Measurements from ENCODE around the gene HERC6.
A peak's percentile ranks its signal among the peaks of the same experiment; 100 is the strongest.
"Not testable (repeated sequence)": the region's sequence is repeated elsewhere in the genome, so short reads cannot be mapped to it uniquely, and the experiment has no call there.

The HERC6 gene

DNA sequence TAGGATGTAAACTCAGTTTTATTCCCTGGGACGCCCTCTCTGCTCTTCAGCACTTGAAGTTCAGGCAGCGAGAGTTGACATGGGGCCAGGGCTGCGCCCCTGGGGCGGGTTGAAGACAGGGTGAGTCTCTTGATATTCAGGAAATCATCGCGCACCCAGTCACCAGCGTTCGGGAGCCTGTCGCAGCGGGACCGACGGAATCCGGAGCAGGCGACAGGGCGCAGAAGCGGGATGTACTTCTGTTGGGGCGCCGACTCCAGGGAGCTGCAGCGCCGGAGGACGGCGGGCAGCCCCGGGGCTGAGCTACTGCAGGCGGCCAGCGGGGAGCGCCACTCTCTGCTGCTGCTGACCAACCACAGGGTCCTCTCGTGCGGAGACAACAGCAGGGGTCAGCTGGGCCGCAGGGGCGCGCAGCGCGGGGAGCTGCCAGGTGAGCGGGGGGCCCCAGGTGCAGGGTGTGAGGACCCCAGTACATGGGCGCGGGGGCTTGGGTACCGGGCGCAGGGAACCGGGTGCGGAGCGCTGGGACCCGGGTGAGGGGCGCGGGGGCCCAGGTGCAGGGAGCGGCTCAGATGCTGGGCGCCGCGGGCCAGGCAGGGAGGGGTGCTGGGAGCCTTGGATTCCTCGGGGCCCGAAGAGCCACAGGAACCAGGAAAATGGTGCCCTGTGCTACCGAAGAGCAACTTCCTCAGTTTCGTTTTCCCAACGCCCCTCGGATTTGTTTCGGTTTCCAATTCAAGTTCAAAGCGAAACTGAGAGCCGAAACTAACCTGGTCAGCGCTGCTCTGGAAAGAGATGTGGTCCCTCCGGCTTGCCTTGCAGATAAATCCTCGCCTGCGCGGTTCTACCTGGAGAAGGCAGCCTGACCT lies at the start of gene HERC6:
Gene HERC6 (plus strand): TSS at position 162 of the 869 bp plus-strand sequence. CDS start 70 bp downstream, at position 232.
- peak; percentile 74 for DNase-seq

DNA sequence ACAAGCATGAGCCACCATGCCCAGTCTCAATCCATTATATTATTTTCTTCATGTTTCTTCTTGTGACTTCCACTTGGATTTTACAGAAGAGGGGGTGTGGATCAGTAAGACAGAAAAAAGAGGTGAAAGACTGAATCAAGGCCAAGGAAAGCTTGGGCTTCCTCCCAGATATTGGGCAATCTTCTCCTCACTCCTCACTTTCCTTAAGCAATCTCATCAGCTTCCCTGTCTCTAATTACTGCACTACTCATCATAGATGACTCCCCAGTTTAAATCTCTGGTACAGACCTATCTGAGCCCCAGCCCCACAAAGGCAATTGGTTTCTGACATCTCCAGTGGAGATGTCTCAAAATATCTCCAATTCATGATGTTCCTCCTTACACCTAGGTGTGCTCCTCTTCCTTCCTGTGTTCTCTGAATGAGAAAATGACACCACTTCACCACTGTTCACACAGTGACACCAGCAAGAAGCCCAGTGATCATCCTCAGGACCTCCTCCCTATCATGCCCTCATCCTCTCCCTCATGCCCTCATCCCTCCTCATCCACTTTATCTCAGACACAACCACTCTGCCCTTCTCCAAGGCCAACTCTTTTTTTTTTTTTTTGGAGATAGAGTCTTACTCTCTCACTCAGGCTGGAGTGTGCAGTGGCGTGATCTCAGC lies 44.8 kb upstream of the HERC6 start:
- no peak for DNase-seq

- DNase-seq: no peak
These were observed 43.5 kb upstream of the HERC6 start for GRCh38 chr4:88335092-88335665.

DNA sequence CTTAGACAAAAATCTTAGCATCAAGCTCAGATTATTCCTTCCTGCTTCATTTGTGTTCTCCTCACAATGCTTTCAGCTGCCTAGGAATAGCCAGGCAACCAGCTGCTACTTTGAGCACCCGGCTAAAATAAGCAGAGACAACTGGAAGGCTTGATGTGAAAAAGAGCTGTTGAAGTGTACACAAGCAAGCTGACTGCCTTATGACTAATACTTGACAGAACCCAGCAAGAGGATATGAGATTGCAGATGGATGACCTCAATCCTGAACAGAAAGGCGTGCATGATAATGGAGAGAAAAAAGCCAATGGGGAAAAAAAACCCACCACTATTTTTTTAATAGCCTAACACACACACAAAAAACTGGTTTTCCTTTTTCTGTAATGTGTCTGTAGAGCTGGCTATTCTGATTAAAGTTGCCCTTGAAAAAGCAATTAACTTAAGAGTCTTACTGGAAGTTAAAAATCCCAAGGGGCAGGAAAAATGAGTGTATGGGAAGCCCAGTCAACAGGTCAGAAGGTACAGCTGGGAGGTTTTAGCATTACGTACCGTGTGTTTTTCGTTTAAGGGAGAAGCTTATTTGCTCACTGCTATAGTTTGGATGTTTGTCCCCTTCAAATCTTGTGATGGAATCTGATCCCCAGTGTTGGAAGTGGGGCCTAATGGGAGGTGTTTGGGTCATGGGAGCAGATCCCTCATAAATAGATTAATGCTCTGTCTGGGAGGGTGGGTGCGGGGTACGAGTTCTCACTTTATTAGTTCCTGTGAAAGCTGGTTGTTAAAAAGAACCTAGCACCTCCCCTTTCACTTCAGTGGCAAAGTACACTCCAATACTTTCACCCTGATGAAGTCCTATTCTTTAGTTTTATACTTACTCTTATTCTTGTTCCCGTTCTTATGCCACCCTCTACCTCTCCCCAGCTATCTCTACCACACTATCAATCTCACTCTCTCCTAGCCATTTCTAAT lies 37.1 kb upstream of the HERC6 start:
- peak; percentile 11 for DNase-seq

DNA sequence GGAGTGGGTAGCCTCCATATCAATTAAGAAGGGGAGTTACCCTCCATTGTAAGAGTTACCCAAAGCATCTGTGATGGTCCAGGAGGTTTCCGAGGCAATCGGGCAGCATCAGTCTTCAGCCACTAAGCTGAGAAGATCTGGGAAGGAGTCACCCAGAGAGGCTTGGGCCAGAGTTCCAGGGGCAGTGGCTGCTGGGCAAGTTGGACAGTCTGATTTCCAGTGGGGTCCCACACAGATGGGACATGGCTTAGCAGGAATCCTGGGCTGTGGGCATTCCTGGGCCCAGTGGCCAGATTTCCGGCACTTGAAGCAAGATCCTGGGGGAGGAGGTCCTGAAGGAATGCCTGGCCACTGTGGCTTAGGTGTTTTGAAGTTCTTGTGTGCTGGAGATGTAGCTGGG lies 31.8 kb upstream of the HERC6 start:
- DNase-seq: not testable (repeated sequence)

DNA sequence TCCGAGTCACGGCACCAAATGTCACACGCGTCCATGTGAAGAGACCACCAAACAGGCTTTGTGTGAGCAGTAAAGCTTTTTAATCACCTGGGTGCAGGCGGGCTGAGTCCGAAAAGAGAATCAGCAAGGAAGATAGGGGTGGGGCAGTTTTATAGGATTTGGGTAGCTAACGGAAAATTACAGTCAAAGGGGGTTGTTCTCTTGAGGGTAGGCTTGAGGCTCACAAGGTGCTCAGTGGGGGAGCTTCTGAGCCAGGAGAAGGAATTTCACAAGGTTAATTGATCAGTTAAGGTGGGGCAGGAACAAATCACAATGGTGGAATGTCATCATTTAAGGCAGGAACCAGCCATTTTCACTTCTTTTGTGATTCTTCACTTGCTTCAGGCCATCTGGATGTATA lies 29.9 kb upstream of the HERC6 start:
- DNase-seq: not testable (repeated sequence)

- DNase-seq: no peak
These were observed 27.9 kb upstream of the HERC6 start for GRCh38 chr4:88350786-88351185.

DNA sequence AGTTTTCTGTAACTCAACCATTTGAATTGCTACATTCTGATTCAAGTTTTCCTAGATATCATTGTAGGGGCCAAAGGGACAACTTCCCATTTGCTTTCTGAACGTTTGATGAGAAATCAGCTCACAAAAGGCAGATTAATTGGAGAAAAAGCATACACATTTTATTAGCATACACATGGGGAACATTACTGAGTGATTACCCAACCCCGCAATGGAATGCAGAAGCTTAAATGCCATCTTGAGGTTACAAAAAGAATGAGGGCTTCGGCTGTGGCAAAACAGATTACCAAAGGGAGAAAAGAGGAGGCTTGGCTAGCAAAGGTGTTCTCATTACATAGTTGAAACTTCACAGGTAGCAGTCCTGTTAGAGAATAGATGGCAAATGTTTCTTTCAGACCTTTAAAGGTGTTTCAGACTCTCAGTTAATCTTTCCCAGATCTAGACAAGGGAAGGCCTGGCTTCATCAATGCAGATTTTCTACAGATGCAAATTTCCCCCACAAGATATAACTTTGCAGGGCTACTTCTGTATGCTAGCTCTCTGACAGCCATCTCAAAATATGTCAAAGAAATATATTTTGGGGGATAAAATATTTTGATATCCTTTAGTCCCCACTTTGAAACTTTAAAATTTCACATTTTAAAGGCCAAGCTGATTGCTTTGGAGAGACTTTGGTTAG lies 26.5 kb upstream of the HERC6 start:
- no peak for DNase-seq

GRCh38 chr4:88353324-88353723 lies 25.3 kb upstream of the HERC6 start:
- no peak for DNase-seq

- no peak for DNase-seq
These were observed 21.9 kb upstream of the HERC6 start for GRCh38 chr4:88356771-88357170.

DNA sequence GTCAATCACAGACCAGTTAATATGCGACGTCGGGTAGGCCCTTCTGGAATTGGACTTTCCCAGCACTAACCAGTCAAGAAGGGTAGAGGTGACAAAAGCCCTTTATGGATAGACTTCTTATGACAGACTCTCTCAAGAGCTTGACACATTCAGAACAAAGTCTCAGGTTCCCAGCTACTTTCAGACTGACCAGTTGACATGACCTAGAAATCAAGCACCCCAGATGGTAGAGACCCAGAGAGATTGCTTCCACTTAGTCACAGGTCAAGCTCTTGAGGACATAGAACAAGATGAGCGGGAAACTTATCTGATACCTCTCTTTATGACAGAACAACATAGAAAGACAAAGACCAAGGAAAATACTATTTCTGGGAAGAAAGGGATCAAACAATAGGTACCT lies 21.4 kb upstream of the HERC6 start:
- DNase-seq: no peak

DNA sequence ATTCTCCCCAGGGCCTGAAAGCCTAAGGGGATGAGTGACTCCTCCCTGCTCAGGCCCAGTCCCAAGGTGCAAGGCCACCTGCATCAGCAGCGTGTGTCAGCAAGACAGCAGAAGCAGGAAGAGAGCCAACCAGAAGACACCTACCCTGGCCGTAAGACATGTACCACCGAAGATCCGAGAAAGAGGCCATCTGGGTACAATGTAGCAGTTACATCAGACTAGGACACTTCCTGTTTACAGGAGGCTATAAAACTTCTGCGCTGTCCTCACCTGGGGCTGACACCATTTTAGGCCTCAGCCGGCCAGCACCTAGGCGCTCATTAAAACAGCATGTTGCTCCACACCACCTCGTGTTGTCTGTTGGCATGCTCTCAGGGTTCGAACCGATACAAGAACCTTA lies 19.1 kb upstream of the HERC6 start:
- no peak for DNase-seq

DNA sequence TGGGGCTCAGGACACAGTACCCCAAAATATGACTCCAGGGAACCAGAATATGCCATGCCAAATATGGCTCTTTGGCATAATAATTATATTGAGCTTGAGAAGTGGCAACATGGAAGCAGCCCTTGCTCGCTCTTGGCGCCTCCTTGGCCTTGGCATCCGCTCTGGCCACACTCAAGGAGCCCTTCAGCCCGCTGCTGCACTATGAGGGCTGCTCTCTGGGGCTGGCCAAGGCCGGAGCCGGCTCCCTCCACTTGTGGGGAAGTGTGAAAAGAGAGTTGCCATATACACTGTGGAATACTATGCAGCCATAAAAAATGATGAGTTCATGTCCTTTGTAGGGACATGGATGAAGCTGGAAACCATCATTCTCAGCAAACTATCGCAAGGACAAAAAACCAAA lies 18.4 kb upstream of the HERC6 start:
- DNase-seq: no peak

GRCh38 chr4:88360791-88361190 lies 17.9 kb upstream of the HERC6 start:
- DNase-seq: no peak

DNA sequence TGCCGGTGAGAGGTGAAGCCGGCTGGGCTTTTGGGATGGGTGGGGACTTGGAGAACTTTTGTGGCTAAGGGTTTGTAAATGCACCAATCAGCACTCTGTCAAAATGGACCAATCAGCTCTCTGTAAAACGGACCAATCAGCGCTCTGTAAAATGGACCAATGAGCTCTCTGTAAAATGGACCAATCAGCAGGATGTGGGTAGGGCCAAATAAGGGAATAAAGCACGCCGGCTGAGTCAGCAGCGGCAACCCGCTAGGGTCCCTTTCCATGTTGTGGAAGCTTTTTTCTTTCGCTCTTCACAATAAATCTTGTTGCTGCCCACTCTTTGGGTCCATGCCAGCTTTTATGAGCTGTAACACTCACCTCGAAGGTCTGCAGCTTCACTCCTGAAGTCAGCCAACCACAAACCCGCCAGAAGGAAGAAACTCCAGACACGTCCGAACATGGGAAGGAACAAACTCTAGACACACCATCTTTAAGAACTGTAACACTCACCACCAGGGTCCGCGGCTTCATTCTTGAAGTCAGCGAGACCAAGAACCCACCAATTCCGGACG lies 17.4 kb upstream of the HERC6 start:
- not testable (repeated sequence) for DNase-seq

DNA sequence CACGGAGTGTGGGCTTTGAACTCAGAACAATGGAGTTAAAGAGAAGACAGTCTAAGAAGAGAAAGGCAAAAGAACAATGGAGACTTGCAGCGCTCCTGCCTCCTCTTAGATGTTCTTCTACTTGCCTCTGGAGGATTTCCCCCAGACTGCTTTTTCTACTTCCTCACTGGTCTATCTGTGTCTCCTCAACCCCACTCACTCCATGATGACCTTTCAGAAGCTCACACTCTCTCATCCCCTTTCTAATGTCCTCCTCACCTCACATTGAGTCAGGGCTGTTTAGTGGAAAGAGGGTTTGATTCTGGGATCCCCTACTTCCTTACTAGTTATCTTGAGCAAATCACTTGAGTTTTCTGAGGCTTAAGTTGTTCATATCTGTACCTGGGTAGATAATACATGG lies 12.2 kb upstream of the HERC6 start:
- DNase-seq: no peak

GRCh38 chr4:88367826-88368225 lies 10.8 kb upstream of the HERC6 start:
- DNase-seq: no peak

- peak; percentile 20 for DNase-seq
These were observed 9.4 kb upstream of the HERC6 start for GRCh38 chr4:88369180-88369812.

DNA sequence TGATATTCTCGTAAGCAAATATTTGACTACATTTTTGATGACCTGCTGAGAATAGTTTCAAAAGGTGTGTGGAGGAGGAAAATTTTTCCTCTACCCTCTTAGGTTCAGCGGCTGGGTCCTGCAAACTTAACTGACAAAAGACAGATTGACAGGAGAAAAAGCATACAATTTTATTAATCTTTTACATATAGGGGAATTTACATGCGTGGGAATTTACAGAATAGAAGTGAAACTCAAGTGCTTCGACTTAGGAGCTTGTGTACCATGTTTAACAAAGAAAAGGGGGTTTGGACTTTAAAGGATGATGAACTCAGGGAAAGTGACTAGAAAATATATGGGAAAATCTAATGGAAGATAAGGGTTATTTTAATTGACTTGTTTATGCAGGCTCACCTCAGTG lies 2.5 kb downstream of the HERC6 start:
- DNase-seq: no peak

GRCh38 chr4:88382621-88383020 lies 4.0 kb downstream of the HERC6 start:
- DNase-seq: no peak

DNA sequence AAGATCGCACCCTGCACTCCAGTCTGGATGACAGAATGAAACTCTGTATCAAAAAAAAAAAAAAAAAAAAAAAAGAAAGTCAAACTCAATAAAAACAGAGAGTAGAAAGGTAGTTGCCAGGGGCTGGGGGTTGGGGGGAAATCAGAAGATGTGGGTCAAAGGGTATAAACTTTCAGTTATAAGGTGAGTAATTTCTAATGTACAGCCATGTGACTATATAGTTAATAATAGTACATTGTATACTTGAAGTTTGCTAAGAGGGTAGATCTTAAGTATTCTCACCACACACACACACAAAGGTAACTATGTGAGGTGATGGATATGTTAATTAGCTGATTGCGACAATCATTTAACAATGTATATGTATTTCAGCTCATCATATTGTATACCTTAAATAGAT lies 11.5 kb downstream of the HERC6 start:
- no peak for DNase-seq

Data from midbrain (tissue), 1 donor.